ENCODE data around the gene RBBP8NL. TPM values are rescaled to one million over a fixed set of nuclear protein-coding genes. Genes with fewer than 3 reads are reported as not detected.

Gene RBBP8NL
- total RNA-seq, 1 experiment from 2014 or later: 1.5 TPM

DNA sequence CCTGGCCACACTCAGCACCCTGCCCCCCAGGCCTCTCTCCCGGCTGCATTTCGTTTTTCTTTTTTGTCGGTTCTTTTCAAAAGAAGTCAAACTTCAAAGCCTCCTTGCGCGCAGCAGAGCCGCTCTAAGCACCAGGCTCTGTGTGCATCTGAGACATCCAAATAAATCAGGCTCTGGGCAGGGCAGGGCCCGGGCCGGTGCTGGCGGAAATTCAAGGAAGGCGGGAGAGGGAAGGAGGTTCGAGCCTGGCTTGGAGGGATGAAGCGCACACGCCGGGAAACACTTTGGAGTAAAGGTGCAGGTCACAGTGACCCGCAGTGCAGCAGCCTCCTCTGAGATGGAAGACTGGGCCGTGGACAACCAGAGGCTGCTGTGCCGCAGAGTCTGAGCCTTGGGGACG is 42.7 kb upstream of the RBBP8NL start (continued):
- TF ChIP-seq ZNF121 (CRISPR knock-in tag; IDR thresholded peaks at IDR 0.05) (no peak), ATF6 (CRISPR knock-in tag; IDR thresholded peaks at IDR 0.05) (no peak), KAT7 (CRISPR knock-in tag; IDR thresholded peaks at IDR 0.05; ENCODE audit: borderline replicate concordance) (no peak), ARID4B (CRISPR knock-in tag; IDR thresholded peaks at IDR 0.05; ENCODE audit: borderline replicate concordance) (no peak), CREM (CRISPR knock-in tag; IDR thresholded peaks at IDR 0.05) (no peak), RORB (CRISPR knock-in tag; IDR thresholded peaks at IDR 0.05) (no peak), ZNF219 (CRISPR knock-in tag; IDR thresholded peaks at IDR 0.05; ENCODE audit: borderline replicate concordance) (no peak), NFATC4 (CRISPR knock-in tag; IDR thresholded peaks at IDR 0.05) (no peak), SP1 (CRISPR knock-in tag; conservative IDR thresholded peaks at IDR 0.05) (no peak), ZNF317 (CRISPR knock-in tag; IDR thresholded peaks at IDR 0.05; ENCODE audit: borderline replicate concordance, low read depth) (no peak), STAT6 (CRISPR knock-in tag; conservative IDR thresholded peaks at IDR 0.05; ENCODE audit: low read depth) (no peak), PRRX2 (CRISPR knock-in tag; IDR thresholded peaks at IDR 0.05) (no peak), ZNF532 (CRISPR knock-in tag; IDR thresholded peaks at IDR 0.05; ENCODE audit: borderline replicate concordance) (no peak), GABPB1 (CRISPR knock-in tag; IDR thresholded peaks at IDR 0.05) (no peak)
- TF ChIP-seq, protein P1, sequence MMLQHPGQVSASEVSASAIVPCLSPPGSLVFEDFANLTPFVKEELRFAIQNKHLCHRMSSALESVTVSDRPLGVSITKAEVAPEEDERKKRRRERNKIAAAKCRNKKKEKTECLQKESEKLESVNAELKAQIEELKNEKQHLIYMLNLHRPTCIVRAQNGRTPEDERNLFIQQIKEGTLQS (CRISPR knock-in tag; conservative IDR thresholded peaks at IDR 0.05): no peak

All from WTC11 (cell line).